ENCODE results near the gene ZNF341. TPM values are rescaled to one million over a fixed set of nuclear protein-coding genes. Genes with fewer than 3 reads are reported as not detected.

Gene ZNF341
- total and polyA plus RNA-seq, 2 of the 8 experiments (the other 6 are each of a cell fraction or from before 2014, with no cell fraction given), result 5.8 to 6.4 TPM

DNA sequence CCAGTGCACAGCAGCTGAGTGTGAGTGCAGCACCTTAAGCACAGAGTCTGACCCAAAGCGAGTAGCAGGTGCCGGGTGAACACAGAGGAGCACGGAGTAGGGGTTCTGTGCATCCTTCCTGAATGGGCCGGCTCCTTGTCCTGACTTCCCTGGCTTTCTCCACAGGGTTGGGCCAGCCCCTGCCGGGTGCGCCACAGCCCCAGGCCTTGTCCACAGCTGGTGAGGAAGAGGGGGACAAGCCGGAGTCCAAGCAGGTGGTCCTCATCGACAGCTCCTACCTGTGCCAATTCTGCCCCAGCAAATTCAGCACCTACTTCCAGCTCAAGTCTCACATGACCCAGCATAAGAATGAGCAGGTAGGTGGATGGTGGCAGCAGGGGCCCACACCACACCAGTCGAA is 34.9 kb downstream of the ZNF341 start:
- no peak overlapping the region for H3K4ac ChIP-seq (replicated peaks; ENCODE audit: insufficient read length, low read depth, low read length)
- no peak for FAIRE-seq

More for the DNA sequence above, 34.9 kb downstream of the ZNF341 start:
- Histone ChIP-seq H2BK20ac (ENCODE audit: low read length) (no peak overlapping the region), H3K9me3 (ENCODE audit: insufficient read depth in 2 of 2, low read depth in 1 of 2, low read length in 1 of 2) (no peaks in the 10 kb centered on the region), H4K91ac (replicated peaks; ENCODE audit: insufficient read length, low read length) (no peak overlapping the region), H3K36me3 (ENCODE audit: control insufficient read depth in 2 of 4, insufficient read depth in 4 of 4, low read length in 3 of 4) (no peaks in the 10 kb centered on the region; a peak in 2 of 8 replicates), H3K4me1 (replicated peaks in 1 of 4; ENCODE audit: control insufficient read depth in 3 of 4, insufficient read depth in 4 of 4, low read length in 3 of 4) (no peaks in the 10 kb centered on the region), H3K23me2 (ENCODE audit: low read depth, low read length) (no peaks in the 10 kb centered on the region), H2BK5ac (ENCODE audit: low read depth, low read length) (no peak overlapping the region; the same call in 1 of the 2 replicates), H3K23ac (ENCODE audit: insufficient read length) (no peak overlapping the region), H3K4me2 (ENCODE audit: insufficient read depth in 1 of 2, low read depth in 2 of 2, low read length in 2 of 2) (no peak overlapping the region), H3K14ac (ENCODE audit: insufficient read length) (no peak overlapping the region), H3K18ac (ENCODE audit: extremely low read depth, low read length) (no peak overlapping the region), H2BK12ac (ENCODE audit: low read depth, low read length) (no peak overlapping the region), H2AFZ (ENCODE audit: low read length) (no peak overlapping the region), H3K9ac (replicated peaks in 1 of 4; ENCODE audit: extremely low read depth in 1 of 4, low read depth in 3 of 4, low read length in 3 of 4) (no peak overlapping the region), H2BK15ac (ENCODE audit: low read length) (no peak overlapping the region), H3K27ac (ENCODE audit: low read depth, low read length) (no peak overlapping the region), H4K5ac (ENCODE audit: insufficient read length, low read depth, low read length) (no peak overlapping the region), H3K56ac (replicated peaks; ENCODE audit: insufficient read length, low read depth, low read length) (no peak overlapping the region), H3K4me3 (ENCODE audit: extremely low read depth in 1 of 4, insufficient read depth in 2 of 4, low read depth in 3 of 4, low read length in 4 of 4) (no peak overlapping the region), H4K8ac (ENCODE audit: extremely low read depth, insufficient read depth, low read length) (no peak overlapping the region), H3K79me1 (ENCODE audit: low read depth, low read length) (no peaks in the 10 kb centered on the region), H3K79me2 (ENCODE audit: control insufficient read depth in 1 of 2, insufficient read depth in 2 of 2, low read length in 2 of 2) (no peaks in the 10 kb centered on the region), H2AK5ac (ENCODE audit: low read depth, low read length) (no peak overlapping the region), H2BK120ac (replicated peaks; ENCODE audit: low read depth, low read length) (no peak overlapping the region), H4K20me1 (replicated peaks in 1 of 2; ENCODE audit: control insufficient read depth in 1 of 2, insufficient read depth in 2 of 2, low read length in 2 of 2) (peaks cover 0 to 2% of the 10 kb centered on the region in 2 experiments), H3K27me3 (replicated peaks in 1 of 4; ENCODE audit: control insufficient read depth in 3 of 4, extremely low read depth in 1 of 4, insufficient read depth in 3 of 4, low read length in 3 of 4) (no peaks in the 10 kb centered on the region)
- TF ChIP-seq SRF (IDR thresholded peaks at IDR 0.05; ENCODE audit: low read depth, low read length) (no peak), RAD21 (IDR thresholded peaks at IDR 0.05 in 1 of 2, conservative IDR thresholded peaks at IDR 0.05 in 1 of 2; ENCODE audit: low read depth in 2 of 2, low read length in 2 of 2) (no peak), HDAC2 (IDR thresholded peaks at IDR 0.05; ENCODE audit: borderline replicate concordance in 1 of 2, low read depth in 2 of 2, low read length in 2 of 2) (no peak), ATF3 (IDR thresholded peaks at IDR 0.05; ENCODE audit: insufficient read depth, low read depth, low read length) (no peak), MAFK (IDR thresholded peaks at IDR 0.05; ENCODE audit: low read depth, low read length) (no peak), SP1 (IDR thresholded peaks at IDR 0.05; ENCODE audit: low read depth, low read length) (no peak), SIX5 (IDR thresholded peaks at IDR 0.05; ENCODE audit: low read depth, low read length) (no peak), JUND (IDR thresholded peaks at IDR 0.05; ENCODE audit: low read length) (no peak), GABPA (IDR thresholded peaks at IDR 0.05; ENCODE audit: borderline replicate concordance, insufficient read depth, low read length) (no peak), CEBPB (IDR thresholded peaks at IDR 0.05; ENCODE audit: low read depth, low read length) (no peak)
- TF ChIP-seq, protein P1, sequence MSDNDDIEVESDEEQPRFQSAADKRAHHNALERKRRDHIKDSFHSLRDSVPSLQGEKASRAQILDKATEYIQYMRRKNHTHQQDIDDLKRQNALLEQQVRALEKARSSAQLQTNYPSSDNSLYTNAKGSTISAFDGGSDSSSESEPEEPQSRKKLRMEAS (IDR thresholded peaks at IDR 0.05), result no peak
- DNase-seq (ENCODE audit: low read depth in 1 of 2, low spot score in 2 of 2), result no peak
- ChIA-PET CTCF (ENCODE audit: partially characterized antibody) (interaction anchor here (0.6 kb wide), 1 partner anchor 13 kb away, joined by 5 read pairs; no protein-coding TSS in a partner anchor), POLR2A (ENCODE audit: partially characterized antibody) (interaction anchor here (1.0 kb wide), 1 partner anchor 9 kb away, joined by 3 read pairs; no protein-coding TSS in a partner anchor)
- WGBS, 2 experiments (ENCODE audit: extremely low coverage in 1 of 2, insufficient coverage in 1 of 2, insufficient read length in 1 of 2, insufficient replicate concordance in 2 of 2, low coverage in 1 of 2, low lambda C conversion rate in 2 of 2, missing lambda C conversion rate in 1 of 2), result 87% methylated on average over 9 of the region's 9 CpGs; no CpG with 5 or more reads in 1 of the 2 experiments

Measured in H1 (cell line).